Measurements from ENCODE around the gene MYOF.

Gene MYOF

GRCh38 chr10:93272884-93273675 lies 209.1 kb downstream of the MYOF start:
- DNase-seq (ENCODE audit: insufficient read length, low spot score) (no peak), FAIRE-seq (no peak)

GRCh38 chr10:93271347-93271746 lies 210.8 kb downstream of the MYOF start:
- DNase-seq (ENCODE audit: insufficient read length, low spot score) (no peak), FAIRE-seq (no peak)

GRCh38 chr10:93269281-93269680 lies 212.9 kb downstream of the MYOF start:
- no peak for FAIRE-seq
- DNase-seq (ENCODE audit: insufficient read length, low spot score): no peak

- DNase-seq (ENCODE audit: insufficient read length, low spot score): no peak
- FAIRE-seq: no peak
Measured at GRCh38 chr10:93268021-93268420, 214.1 kb downstream of the MYOF start.

- FAIRE-seq (no peak), DNase-seq (ENCODE audit: insufficient read length, low spot score) (no peak)
Measured at GRCh38 chr10:93267521-93267920, 214.6 kb downstream of the MYOF start.

- no peak for FAIRE-seq
- DNase-seq (ENCODE audit: insufficient read length, low spot score): no peak
Measured at GRCh38 chr10:93266858-93267257, 215.3 kb downstream of the MYOF start.

GRCh38 chr10:93261961-93262610 lies 220.0 kb downstream of the MYOF start:
- DNase-seq (ENCODE audit: insufficient read length, low spot score): no peak
- FAIRE-seq: no peak

GRCh38 chr10:93261089-93261488 lies 221.0 kb downstream of the MYOF start:
- FAIRE-seq: no peak
- DNase-seq (ENCODE audit: insufficient read length, low spot score): no peak

GRCh38 chr10:93259126-93259525 lies 223.0 kb downstream of the MYOF start:
- FAIRE-seq (no peak), DNase-seq (ENCODE audit: insufficient read length, low spot score) (no peak)
